CMK (cell line): Measurements from ENCODE around the gene DOCK2.
"Not testable (repeated sequence)": the region's sequence is repeated elsewhere in the genome, so short reads cannot be mapped to it uniquely, and the experiment has no call there.

Experiments used
- DNase-seq: peaks from one replicate; pipeline ENCODE4 v3.0.0-alpha.2; 2010; ENCODE audit warnings: low read depth

Gene DOCK2

DNA sequence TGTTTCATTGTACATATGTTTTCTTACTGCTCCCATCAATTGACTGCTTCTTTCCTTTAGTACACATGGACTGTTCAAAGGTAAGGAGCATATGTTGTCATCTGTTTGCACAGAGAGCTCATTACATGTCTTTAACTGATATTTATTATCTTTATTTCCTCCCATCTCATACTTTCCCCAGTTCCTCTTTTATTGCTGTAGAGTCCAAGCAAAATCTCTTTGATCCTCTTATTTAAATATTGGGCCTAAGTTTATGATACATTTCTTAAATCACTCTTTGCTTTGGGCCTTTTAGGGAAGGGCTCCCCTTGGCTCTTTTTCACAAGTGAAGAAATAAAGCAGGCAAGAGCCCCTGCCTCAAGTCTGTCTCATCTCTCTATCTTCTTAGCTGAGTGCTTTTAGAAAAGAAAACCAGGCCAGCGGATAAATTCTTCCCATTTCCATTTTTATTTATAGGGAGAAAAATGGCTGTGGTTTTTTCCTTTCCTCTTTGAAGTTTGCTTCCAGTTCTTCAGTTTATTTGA is 152.4 kb downstream of the DOCK2 start:
- DNase-seq = no peak

- no peak for DNase-seq
Observed at GRCh38 chr5:169791251-169791650, 154.2 kb downstream of the DOCK2 start.

DNA sequence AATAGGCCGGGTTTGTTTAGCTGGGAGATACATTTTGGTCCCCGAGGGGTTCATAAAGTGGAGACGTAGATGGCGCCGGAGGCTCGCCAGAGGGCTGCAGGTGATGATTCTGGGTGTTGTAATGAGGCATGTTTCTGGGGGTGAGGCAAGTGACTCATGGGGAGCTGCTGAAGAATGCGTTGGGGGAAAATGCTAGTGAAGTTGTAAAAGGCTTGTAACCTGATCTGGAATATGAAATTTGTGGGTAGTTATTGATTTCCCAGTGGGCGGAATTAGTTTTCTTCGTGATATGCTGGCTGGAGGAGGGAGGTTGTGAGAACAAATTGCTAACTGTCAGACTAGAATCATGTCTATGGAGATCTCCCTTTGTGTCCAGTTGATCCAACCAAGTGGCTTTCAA is 158.3 kb downstream of the DOCK2 start:
- no peak for DNase-seq

DNA sequence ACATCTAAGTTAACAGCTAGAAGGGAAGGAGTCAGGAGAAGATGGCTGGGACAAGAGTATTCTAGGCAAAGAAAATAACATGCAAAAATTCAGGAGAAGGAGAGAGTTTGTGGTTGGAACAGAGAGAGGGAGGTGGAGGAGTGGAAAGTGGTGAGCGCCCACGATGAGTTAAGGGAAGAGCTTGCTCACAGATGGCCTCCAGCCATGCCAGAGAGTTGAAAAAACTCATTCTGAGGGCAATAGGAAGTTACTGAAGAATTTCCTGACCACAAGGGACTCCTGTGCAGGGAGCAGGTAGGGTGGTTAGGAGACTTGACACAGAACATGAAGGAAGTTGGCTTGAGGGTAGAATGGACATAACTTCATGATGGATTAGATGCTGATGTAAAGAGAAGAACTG is 159.7 kb downstream of the DOCK2 start:
- DNase-seq = peak; percentile 8

DNA sequence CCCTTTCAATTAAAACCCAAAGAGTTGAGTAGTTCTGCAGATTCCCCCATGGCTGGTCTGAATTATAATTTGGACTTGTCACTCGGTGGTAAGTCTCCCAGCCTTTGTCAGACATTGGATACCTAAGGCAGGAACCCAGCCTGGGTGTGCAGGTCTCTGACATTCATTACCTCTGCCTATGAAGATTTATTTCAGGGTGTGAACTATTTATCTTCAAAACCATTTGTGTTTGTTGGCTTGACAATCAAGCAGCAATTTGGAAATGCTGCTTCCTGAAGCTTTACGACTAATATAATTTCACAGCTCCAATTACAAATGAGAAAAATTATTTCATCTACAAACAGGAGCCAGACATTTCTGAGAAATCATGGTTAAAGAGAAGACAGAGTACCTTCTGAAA is 160.5 kb downstream of the DOCK2 start:
- DNase-seq = no peak

- no peak for DNase-seq
Observed at GRCh38 chr5:169798438-169798837, 161.4 kb downstream of the DOCK2 start.

DNA sequence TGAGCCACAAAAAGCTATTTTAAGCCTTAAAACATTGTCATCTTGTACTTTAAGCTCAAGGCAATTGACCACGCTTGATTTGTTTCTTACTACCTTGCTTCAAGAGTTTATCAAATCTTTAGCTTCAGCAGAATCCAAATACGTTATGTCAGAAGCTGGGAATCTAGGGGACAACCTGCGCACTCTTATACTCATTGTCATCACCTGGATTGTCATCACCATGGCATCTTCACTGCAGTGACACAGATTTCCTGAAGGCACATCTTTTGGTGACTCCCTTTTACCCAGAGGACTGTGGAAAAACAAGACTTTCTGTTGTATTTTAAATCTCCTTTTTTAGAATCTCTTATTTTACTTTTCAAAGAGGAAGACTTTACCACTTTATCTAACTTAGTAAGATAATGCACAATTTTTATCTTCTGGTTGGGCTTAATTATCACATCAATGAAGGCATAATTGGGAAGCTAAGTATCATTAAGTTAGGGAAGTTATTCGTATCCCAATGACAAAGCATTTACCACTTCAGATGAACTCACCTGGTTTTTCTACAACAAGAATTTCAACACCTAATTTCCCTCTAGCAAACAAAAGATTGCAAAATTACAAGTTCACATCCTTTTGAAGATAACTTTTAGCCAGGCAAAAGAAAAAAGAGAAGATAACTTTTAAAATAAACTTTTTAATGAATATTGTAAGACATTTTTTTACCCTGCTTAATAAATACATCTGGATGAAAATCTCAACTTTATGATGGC is 162.0 kb downstream of the DOCK2 start:
- DNase-seq = no peak

DNA sequence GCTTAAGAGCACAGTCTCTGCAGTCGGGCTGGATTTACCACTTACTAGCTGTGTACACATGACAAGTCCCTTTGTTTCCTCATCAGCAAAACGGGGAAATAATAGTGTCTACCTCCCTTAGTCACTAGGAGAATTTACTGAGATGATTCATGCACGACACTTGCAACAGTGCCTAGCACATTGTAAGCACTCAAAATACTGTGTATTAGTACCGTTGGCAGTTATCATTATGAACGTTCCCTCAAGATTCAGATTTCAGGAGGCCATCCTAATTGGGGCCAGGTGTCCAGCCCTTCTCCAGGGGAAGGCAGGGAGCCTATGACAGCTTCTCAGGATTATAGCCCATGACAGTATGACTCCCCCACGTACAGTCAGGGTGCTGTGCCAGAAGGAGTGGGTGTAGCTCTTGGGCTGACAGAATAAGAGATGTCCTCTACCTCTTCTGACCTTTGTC is 164.3 kb downstream of the DOCK2 start:
- DNase-seq = no peak

DNA sequence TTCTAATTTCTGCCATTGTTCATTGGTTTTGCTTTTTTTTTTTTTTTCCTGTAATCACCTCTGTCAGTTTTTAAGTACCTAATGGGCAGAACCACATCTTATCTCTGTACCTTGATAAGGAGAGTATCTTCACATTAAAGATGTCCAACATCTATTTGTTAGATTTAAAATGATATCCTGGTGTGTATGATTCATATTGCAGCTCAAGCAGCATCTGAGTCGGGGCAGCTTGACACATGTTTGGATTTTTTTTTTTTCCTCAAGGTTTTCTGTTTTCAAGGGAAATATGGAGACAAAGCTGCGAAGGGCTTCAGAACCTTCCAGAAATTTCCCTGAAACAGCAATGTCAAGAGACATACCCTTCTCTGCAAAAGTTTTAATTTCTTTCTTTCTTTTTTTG is 164.7 kb downstream of the DOCK2 start:
- DNase-seq = no peak

- DNase-seq = peak; percentile 69
Observed at GRCh38 chr5:169803077-169803981, 166.3 kb downstream of the DOCK2 start.

- DNase-seq = no peak
Observed at GRCh38 chr5:169804861-169805260, 167.8 kb downstream of the DOCK2 start.

- DNase-seq = no peak
Observed at GRCh38 chr5:169805527-169805934, 168.5 kb downstream of the DOCK2 start.

DNA sequence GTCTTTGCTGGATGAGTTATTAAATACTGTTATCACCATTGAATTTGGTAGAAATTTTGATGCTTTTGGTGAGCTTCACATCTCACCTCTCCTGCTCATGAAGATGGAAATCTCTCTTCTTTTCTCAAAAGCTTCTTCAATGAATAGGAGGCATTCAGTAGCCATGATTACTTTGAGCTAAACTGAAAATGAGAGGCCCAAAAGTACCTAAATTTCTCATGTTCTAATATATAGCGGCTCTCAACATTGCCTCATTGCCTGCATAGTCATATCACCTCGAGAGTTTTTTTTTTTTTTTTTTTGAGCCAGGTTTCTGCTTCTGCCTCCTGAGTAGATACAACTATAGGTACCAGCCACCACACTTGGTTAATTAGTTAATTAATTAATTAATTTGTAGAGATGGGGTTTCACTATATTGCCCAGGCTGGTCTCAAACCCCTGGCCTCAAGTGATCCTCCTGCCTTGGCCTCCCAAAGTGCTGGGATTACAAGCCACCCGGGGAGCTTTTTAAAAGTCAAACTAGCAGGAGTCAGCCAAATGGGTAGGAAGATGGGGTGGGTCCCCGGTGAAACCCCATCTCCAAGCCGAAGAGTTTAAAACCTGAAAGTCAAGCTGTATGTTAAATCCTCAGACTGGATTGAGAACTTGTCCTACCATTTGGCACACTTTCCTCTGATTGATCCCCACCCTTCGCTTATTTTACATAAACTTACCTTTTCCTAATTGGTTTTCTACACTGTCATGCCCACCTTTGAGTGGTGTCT is 169.0 kb downstream of the DOCK2 start:
- no peak for DNase-seq

DNA sequence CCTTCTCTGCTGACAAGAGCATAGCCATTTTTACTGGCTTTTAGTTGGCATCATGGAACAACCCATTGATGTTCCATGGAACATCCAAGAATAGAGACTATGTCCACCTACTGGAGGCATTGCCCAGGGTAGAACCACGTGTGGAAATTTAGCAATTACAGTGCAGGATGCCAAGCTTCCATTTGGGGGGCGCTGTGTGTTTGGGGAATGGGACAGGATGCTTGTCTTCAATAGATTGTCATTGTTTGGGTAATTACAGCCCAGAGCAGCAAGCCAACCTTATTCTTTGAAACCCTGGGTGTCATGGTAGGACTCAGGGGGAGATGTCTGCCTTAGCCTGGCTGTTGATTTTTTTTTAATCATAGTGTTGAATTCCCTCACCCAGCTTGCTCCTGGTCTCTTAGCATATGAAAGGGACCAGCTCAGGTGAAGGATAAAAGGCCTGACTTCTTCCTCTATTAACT is 171.1 kb downstream of the DOCK2 start:
- no peak for DNase-seq

- not testable (repeated sequence) for DNase-seq
Observed at GRCh38 chr5:169808880-169809279, 171.8 kb downstream of the DOCK2 start.

GRCh38 chr5:169809281-169809680 is 172.2 kb downstream of the DOCK2 start:
- no peak for DNase-seq

DNA sequence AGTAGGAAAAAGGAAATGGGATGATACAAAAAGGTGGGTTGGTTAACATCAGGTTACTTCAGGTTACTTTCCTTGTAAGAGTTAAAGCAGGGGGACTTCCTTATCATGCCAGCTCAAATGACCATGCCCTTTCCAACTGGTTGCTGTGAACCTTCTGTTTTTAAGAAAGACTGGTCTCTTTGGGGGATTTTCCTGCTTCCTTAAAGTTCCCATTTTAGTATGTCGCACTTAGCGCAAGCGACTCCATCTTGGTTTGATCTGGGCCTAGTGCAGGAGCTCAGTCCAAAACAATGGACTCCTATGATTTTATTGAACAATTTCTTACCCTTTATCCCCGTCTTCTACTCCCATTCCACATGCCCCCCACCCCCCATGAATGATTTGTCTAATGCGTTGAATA is 173.4 kb downstream of the DOCK2 start:
- DNase-seq = no peak

DNA sequence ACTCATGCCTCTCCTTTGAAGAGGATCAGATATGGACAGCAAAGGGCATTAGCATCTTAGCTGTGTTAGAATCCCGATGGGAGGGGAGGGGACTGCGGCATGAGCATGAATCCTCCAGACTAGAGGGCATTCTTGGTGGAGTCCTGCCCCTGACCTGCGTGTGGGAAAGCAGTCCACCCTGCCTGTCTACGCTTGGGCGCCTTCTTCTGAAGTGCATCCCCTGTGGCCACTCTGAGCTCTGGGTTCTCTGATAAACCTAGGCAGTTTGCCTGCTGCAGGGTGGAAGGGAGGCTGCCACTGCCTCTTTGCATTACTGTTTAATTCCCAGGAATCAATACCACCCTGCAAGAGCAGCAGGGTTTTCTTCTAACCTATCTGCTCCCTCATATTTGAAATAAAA is 173.9 kb downstream of the DOCK2 start:
- DNase-seq = no peak

DNA sequence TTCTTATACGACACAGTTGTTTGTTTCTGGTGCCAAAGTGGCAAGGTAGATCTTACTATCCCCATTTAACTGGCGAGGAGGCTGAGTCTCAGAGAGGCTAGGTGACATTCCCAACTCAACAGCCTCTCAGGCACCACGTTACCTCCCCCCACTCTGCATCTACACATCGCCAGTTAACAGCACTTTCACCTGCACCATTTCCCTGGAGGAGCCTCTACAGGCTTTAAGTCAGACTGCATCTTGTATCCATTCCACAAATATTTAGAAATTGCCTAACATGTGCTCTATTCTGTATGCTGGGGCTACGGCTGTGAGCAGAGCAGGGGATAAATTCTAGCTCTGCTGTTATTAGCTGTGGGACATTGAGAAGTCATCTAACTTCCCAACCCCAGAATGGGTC is 174.6 kb downstream of the DOCK2 start:
- DNase-seq = no peak

GRCh38 chr5:169812786-169813185 is 175.7 kb downstream of the DOCK2 start:
- DNase-seq = no peak

GRCh38 chr5:169814045-169814444 is 177.0 kb downstream of the DOCK2 start:
- DNase-seq = no peak

DNA sequence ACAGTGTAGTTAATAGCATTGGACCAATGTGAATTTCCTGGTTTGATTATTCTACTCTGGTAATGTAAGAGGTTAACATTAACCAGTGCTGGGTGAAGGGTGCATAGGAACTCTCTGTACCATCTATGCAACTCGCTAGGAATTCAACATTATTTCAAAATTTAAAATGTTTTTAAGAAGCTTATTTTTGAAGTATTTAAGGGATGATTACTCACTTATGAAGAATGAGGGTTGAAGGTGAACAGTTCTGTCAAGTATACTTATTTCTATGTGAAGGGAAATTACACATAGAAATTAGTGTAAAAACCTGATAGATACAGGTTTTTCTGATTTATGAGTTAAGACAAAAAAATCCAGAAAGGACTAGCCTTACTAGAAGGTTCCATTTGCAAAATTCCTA is 177.4 kb downstream of the DOCK2 start:
- no peak for DNase-seq
